SU-DHL-6 (cell line): ENCODE results near the gene TSPYL2.
A peak's percentile ranks its signal among the peaks of the same experiment; 100 is the strongest.

Experiments used
- H2AFZ ChIP-seq: fragments of 200-600 bp; sonication (generic); 2 replicates; pipeline ENCODE4 v1.6.1; 2014; ENCODE audit warnings: low read depth, mild to moderate bottlenecking, moderate library complexity, mixed read lengths, antibody characterized with exemption, low read length; ENCODE audit not compliant: severe bottlenecking
- H3F3A ChIP-seq: fragments of 200-600 bp; shearing (Covaris generic); 2 replicates; pipeline ENCODE4 v1.6.0; 2016; ENCODE audit warnings: antibody characterized with exemption, mild to moderate bottlenecking; ENCODE audit not compliant: insufficient read depth
- H3K27ac ChIP-seq: fragments of 200-600 bp; sonication (generic); 2 replicates; pipeline ENCODE4 v1.5.1; 2016; ENCODE audit warnings: low read depth, mild to moderate bottlenecking, low read length, moderate library complexity, mixed read lengths
- H3K27me3 ChIP-seq: fragments of 200-600 bp; sonication (generic), shearing (Covaris generic); 2 replicates; pipeline ENCODE4 v1.6.0; 2014; ENCODE audit warnings: mild to moderate bottlenecking, low read length
- H3K36me3 ChIP-seq: fragments of 200-600 bp; sonication (generic); 2 replicates; pipeline ENCODE4 v1.6.1; 2014; ENCODE audit warnings: mild to moderate bottlenecking, low read length, mixed read lengths
- H3K4me2 ChIP-seq: fragments of 300-600, 200-600 bp; shearing (Covaris generic), sonication (generic); 2 replicates; pipeline ENCODE4 v1.6.0; 2014; ENCODE audit warnings: low read length, low read depth, mild to moderate bottlenecking; ENCODE audit not compliant: poor library complexity, severe bottlenecking
- H3K4me3 ChIP-seq: fragments of 200-600 bp; sonication (generic); 2 replicates; pipeline ENCODE4 v1.5.1; 2014; ENCODE audit warnings: antibody characterized with exemption, low read length, mild to moderate bottlenecking, mixed read lengths; ENCODE audit not compliant: insufficient read depth, poor library complexity, severe bottlenecking
- H3K79me2 ChIP-seq: fragments of 200-600 bp; sonication (generic); 2 replicates; pipeline ENCODE4 v1.6.1; 2014; ENCODE audit warnings: mild to moderate bottlenecking, low read length, moderate library complexity; ENCODE audit not compliant: insufficient read depth
- H3K9ac ChIP-seq: fragments of 200-600 bp; sonication (generic); 2 replicates; pipeline ENCODE4 v1.7.0; 2014; ENCODE audit warnings: mild to moderate bottlenecking, low read length
- H3K9me2 ChIP-seq: fragments of 200-600 bp; sonication (generic); replicated peaks from 2 replicates; pipeline ENCODE4 v1.6.1; 2014; ENCODE audit warnings: low read length; ENCODE audit not compliant: insufficient read depth
- H3K9me3 ChIP-seq: fragments of 200-600 bp; sonication (generic); 2 replicates; pipeline ENCODE4 v1.6.1; 2014; ENCODE audit warnings: low read length, mixed read lengths; ENCODE audit not compliant: insufficient read depth
- H4K20me1 ChIP-seq: fragments of 200-600 bp; sonication (generic); 2 replicates; pipeline ENCODE4 v1.6.1; 2014; ENCODE audit warnings: low read depth, mild to moderate bottlenecking, antibody characterized with exemption, low read length, moderate library complexity, mixed read lengths
- CTCF ChIP-seq: fragments of 200-600 bp; sonication (generic); IDR thresholded peaks from one replicate; pipeline ENCODE4 v1.5.1; 2017; ENCODE audit warnings: antibody characterized with exemption, mild to moderate bottlenecking, low read length, moderate library complexity; ENCODE audit not compliant: insufficient read depth, poor library complexity, severe bottlenecking
- EZH2phosphoT487 ChIP-seq: fragments of 200-600 bp; sonication (generic), shearing (Covaris generic); conservative IDR thresholded peaks from 2 replicates; pipeline ENCODE4 v1.6.1; 2018; ENCODE audit warnings: mild to moderate bottlenecking, antibody characterized with exemption, low read length, moderate library complexity, mixed read lengths

TSPYL2 gene

GRCh38 chrX:53089224-53089842 is 7.2 kb downstream of the TSPYL2 start:
- H2AFZ ChIP-seq = no peak overlapping the region
- peaks cover 4% of the 10 kb centered on the region for H3F3A ChIP-seq
- peak overlapping the region; percentile 24 for H3K4me2 ChIP-seq
- H3K4me3 ChIP-seq = no peak overlapping the region
- no peaks in the 10 kb centered on the region for H3K9me2 ChIP-seq
- H4K20me1 ChIP-seq = no peaks in the 10 kb centered on the region
- no peaks in the 10 kb centered on the region for H3K9me3 ChIP-seq
- peak; percentile 52 for TF ChIP-seq CTCF
- no peak for TF ChIP-seq EZH2phosphoT487
- H3K79me2 ChIP-seq = 0 out of 2 replicates have a peak, but pooled peaks cover 1% of the 10 kb centered on the region
- H3K9ac ChIP-seq = no peak overlapping the region
- H3K27me3 ChIP-seq = no peaks in the 10 kb centered on the region
- H3K36me3 ChIP-seq = no peaks in the 10 kb centered on the region
- H3K27ac ChIP-seq = no peak overlapping the region

- no peaks in the 10 kb centered on the region for H3K9me2 ChIP-seq
- no peaks in the 10 kb centered on the region for H4K20me1 ChIP-seq
- no peak overlapping the region for H3K4me2 ChIP-seq
- no peaks in the 10 kb centered on the region for H3K36me3 ChIP-seq
- peaks cover 7% of the 10 kb centered on the region; the same call in 1 of the 2 replicates for H3K79me2 ChIP-seq
- no peak for TF ChIP-seq CTCF
- no peak for TF ChIP-seq EZH2phosphoT487
- H3F3A ChIP-seq = peaks cover 9% of the 10 kb centered on the region
- H3K9ac ChIP-seq = no peak overlapping the region
- no peaks in the 10 kb centered on the region for H3K27me3 ChIP-seq
- no peaks in the 10 kb centered on the region for H3K9me3 ChIP-seq
- no peak overlapping the region for H2AFZ ChIP-seq
- H3K4me3 ChIP-seq = no peak overlapping the region
- no peak overlapping the region for H3K27ac ChIP-seq
Observed at GRCh38 chrX:53089925-53090324, 7.8 kb downstream of the TSPYL2 start.

GRCh38 chrX:53091354-53091753 is 9.2 kb downstream of the TSPYL2 start:
- Histone ChIP-seq H3K36me3 (no peaks in the 10 kb centered on the region), H3F3A (peaks cover 10% of the 10 kb centered on the region), H3K4me3 (no peak overlapping the region), H3K27ac (no peak overlapping the region), H3K9ac (no peak overlapping the region), H3K27me3 (no peaks in the 10 kb centered on the region), H3K9me3 (no peaks in the 10 kb centered on the region), H4K20me1 (no peaks in the 10 kb centered on the region), H2AFZ (no peak overlapping the region), H3K9me2 (no peaks in the 10 kb centered on the region), H3K4me2 (no peak overlapping the region), H3K79me2 (peaks cover 10% of the 10 kb centered on the region; the same call in 1 of the 2 replicates)
- no peak for TF ChIP-seq EZH2phosphoT487
- no peak for TF ChIP-seq CTCF
